Adipocyte (in vitro differentiated cells): Measurements from ENCODE around the gene SLC35A5.

ENCODE experiments used
- DNase-seq: peaks from one replicate; pipeline ENCODE4 v3.0.0-alpha.2; 2015; ENCODE audit warnings: low read depth
- H3K27me3 ChIP-seq: replicated peaks from 2 replicates; pipeline ENCODE4 v1.7.0; 2013; ENCODE audit warnings: mild to moderate bottlenecking, low read length, moderate library complexity; ENCODE audit not compliant: control insufficient read depth, insufficient read depth
- H3K36me3 ChIP-seq: 2 replicates; pipeline ENCODE4 v1.7.0; 2013; ENCODE audit warnings: low read length, mild to moderate bottlenecking, moderate library complexity; ENCODE audit not compliant: control insufficient read depth, insufficient read depth, severe bottlenecking
- H3K4me1 ChIP-seq: 2 replicates; pipeline ENCODE4 v1.7.0; 2013; ENCODE audit warnings: mild to moderate bottlenecking, low read length, moderate library complexity; ENCODE audit not compliant: control insufficient read depth, insufficient read depth
- H3K4me3 ChIP-seq: 2 replicates; pipeline ENCODE4 v1.7.0; 2013; ENCODE audit warnings: mild to moderate bottlenecking, low read length, moderate library complexity
- H3K9ac ChIP-seq: 2 replicates; pipeline ENCODE4 v1.7.0; 2013; ENCODE audit warnings: mild to moderate bottlenecking, low read length, moderate library complexity
- H3K9me3 ChIP-seq: 2 replicates; pipeline ENCODE4 v1.7.0; 2013; ENCODE audit warnings: mild to moderate bottlenecking, low read length, moderate library complexity; ENCODE audit not compliant: control insufficient read depth

Gene SLC35A5

GRCh38 chr3:112604536-112604935 is 42.7 kb downstream of the SLC35A5 start:
- Histone ChIP-seq H3K4me1 (peaks cover 51% of the 10 kb centered on the region), H3K9me3 (no peaks in the 10 kb centered on the region), H3K9ac (peak overlapping the region; percentile 48), H3K4me3 (peak overlapping the region; percentile 16), H3K27me3 (no peaks in the 10 kb centered on the region), H3K36me3 (peaks cover 97% of the 10 kb centered on the region)
- peak; percentile 81 for DNase-seq

- peak overlapping the region; percentile 48 for H3K9ac ChIP-seq
- H3K36me3 ChIP-seq = peaks cover 97% of the 10 kb centered on the region
- H3K4me1 ChIP-seq = peaks cover 58% of the 10 kb centered on the region
- H3K9me3 ChIP-seq = no peaks in the 10 kb centered on the region
- peak overlapping the region; percentile 16 for H3K4me3 ChIP-seq
- peak; percentile 37 for DNase-seq
- H3K27me3 ChIP-seq = no peaks in the 10 kb centered on the region
These were observed 43.4 kb downstream of the SLC35A5 start for GRCh38 chr3:112605285-112605684.

- H3K27me3 ChIP-seq = no peaks in the 10 kb centered on the region
- no peaks in the 10 kb centered on the region for H3K9me3 ChIP-seq
- no peak overlapping the region for H3K9ac ChIP-seq
- no peak overlapping the region for H3K4me3 ChIP-seq
- H3K36me3 ChIP-seq = peaks cover 94% of the 10 kb centered on the region
- DNase-seq = no peak
- peaks cover 64% of the 10 kb centered on the region for H3K4me1 ChIP-seq
These were observed 44.3 kb downstream of the SLC35A5 start for GRCh38 chr3:112606098-112606497.

- peaks cover 94% of the 10 kb centered on the region for H3K36me3 ChIP-seq
These were observed 46.0 kb downstream of the SLC35A5 start for GRCh38 chr3:112607863-112608262.

GRCh38 chr3:112610121-112610520 is 48.3 kb downstream of the SLC35A5 start:
- Histone ChIP-seq H3K4me3 (no peak overlapping the region), H3K9me3 (no peaks in the 10 kb centered on the region), H3K9ac (peak overlapping the region; percentile 38), H3K27me3 (no peaks in the 10 kb centered on the region), H3K36me3 (peaks cover 97% of the 10 kb centered on the region), H3K4me1 (peaks cover 51% of the 10 kb centered on the region)
- no peak for DNase-seq

More at GRCh38 chr3:112607863-112608262, 46.0 kb downstream of the SLC35A5 start:
- Histone ChIP-seq H3K9me3 (no peaks in the 10 kb centered on the region), H3K27me3 (no peaks in the 10 kb centered on the region), H3K4me1 (peaks cover 66% of the 10 kb centered on the region), H3K4me3 (no peak overlapping the region), H3K9ac (peak overlapping the region; percentile 4)
- no peak for DNase-seq

- Histone ChIP-seq H3K27me3 (no peaks in the 10 kb centered on the region), H3K9ac (peak overlapping the region; percentile 35), H3K9me3 (no peaks in the 10 kb centered on the region), H3K36me3 (peaks cover 97% of the 10 kb centered on the region), H3K4me1 (peaks cover 52% of the 10 kb centered on the region), H3K4me3 (no peak overlapping the region)
- DNase-seq = no peak
These were observed 50.1 kb downstream of the SLC35A5 start for GRCh38 chr3:112611752-112612515.

- H3K4me1 ChIP-seq = peaks cover 33% of the 10 kb centered on the region
These were observed 54.3 kb downstream of the SLC35A5 start for GRCh38 chr3:112615989-112616731.

GRCh38 chr3:112617285-112617684 is 55.4 kb downstream of the SLC35A5 start:
- Histone ChIP-seq H3K4me3 (no peak overlapping the region), H3K27me3 (no peaks in the 10 kb centered on the region), H3K9ac (peak overlapping the region; percentile 8), H3K9me3 (no peaks in the 10 kb centered on the region), H3K36me3 (peaks cover 99% of the 10 kb centered on the region), H3K4me1 (peaks cover 25% of the 10 kb centered on the region)
- DNase-seq = no peak

More at GRCh38 chr3:112615989-112616731, 54.3 kb downstream of the SLC35A5 start:
- H3K36me3 ChIP-seq = peaks cover 99% of the 10 kb centered on the region
- DNase-seq = no peak
- H3K27me3 ChIP-seq = no peaks in the 10 kb centered on the region
- no peak overlapping the region for H3K9ac ChIP-seq
- no peaks in the 10 kb centered on the region for H3K9me3 ChIP-seq
- no peak overlapping the region for H3K4me3 ChIP-seq

- Histone ChIP-seq H3K4me1 (peaks cover 37% of the 10 kb centered on the region), H3K36me3 (peaks cover 96% of the 10 kb centered on the region), H3K9me3 (no peaks in the 10 kb centered on the region), H3K27me3 (no peaks in the 10 kb centered on the region), H3K9ac (peak overlapping the region; percentile 28), H3K4me3 (no peak overlapping the region)
- DNase-seq = no peak
These were observed 57.5 kb downstream of the SLC35A5 start for GRCh38 chr3:112619295-112619694.

GRCh38 chr3:112623213-112623612 is 61.4 kb downstream of the SLC35A5 start:
- no peaks in the 10 kb centered on the region for H3K27me3 ChIP-seq
- peaks cover 54% of the 10 kb centered on the region for H3K4me1 ChIP-seq
- no peak overlapping the region for H3K4me3 ChIP-seq
- no peak overlapping the region for H3K9ac ChIP-seq
- no peak for DNase-seq
- peaks cover 96% of the 10 kb centered on the region for H3K36me3 ChIP-seq
- no peaks in the 10 kb centered on the region for H3K9me3 ChIP-seq

- H3K36me3 ChIP-seq = peaks cover 96% of the 10 kb centered on the region
These were observed 61.9 kb downstream of the SLC35A5 start for GRCh38 chr3:112623717-112624116.

More at GRCh38 chr3:112623717-112624116, 61.9 kb downstream of the SLC35A5 start:
- Histone ChIP-seq H3K4me3 (no peak overlapping the region), H3K9ac (no peak overlapping the region), H3K4me1 (peaks cover 59% of the 10 kb centered on the region), H3K27me3 (no peaks in the 10 kb centered on the region), H3K9me3 (no peaks in the 10 kb centered on the region)
- DNase-seq = no peak
